ENCODE measurements around the gene FSTL3.

- no peak for TF ChIP-seq CTCF (IDR thresholded peaks at IDR 0.05; ENCODE audit: control extremely low read depth in 1 of 3, insufficient read depth in 1 of 3, low read depth in 1 of 3, low read length in 3 of 3)
- no peak for TF ChIP-seq BCL11A (IDR thresholded peaks at IDR 0.05; ENCODE audit: low read depth in 2 of 2, low read length in 2 of 2)
- TF ChIP-seq KDM1A (IDR thresholded peaks at IDR 0.05; ENCODE audit: borderline replicate concordance, low read length) = no peak
- TF ChIP-seq POLR2A (IDR thresholded peaks at IDR 0.05; ENCODE audit: control extremely low read depth in 1 of 2, low read depth in 2 of 2, low read length in 2 of 2) = no peak
- TF ChIP-seq TEAD4 (IDR thresholded peaks at IDR 0.05; ENCODE audit: low read depth, low read length) = no peak
- TF ChIP-seq PHF8 (conservative IDR thresholded peaks at IDR 0.05; ENCODE audit: low read depth, low read length) = no peak
- no peak for TF ChIP-seq YY1 (IDR thresholded peaks at IDR 0.05; ENCODE audit: low read depth, low read length)
Measured at GRCh38 chr19:656751-657559, 19.2 kb upstream of the FSTL3 start.
